GM23338 (cell line): Measurements from ENCODE around the gene REEP6. TPM values are rescaled to one million over a fixed set of nuclear protein-coding genes. Genes with fewer than 3 reads are reported as not detected.

Experiments
- ATAC-seq: fragments of 200-7000 bp; cut with Tn5 transposase; 3 replicates; pipeline ENCODE4 v1.9.1; 2020
- DNase-seq: peaks from one replicate; pipeline ENCODE4 v3.0.0-alpha.2; 2015; ENCODE audit warnings: low spot score
- H2AFZ ChIP-seq: fragments of 200-600 bp; sonication (generic); 2 replicates; pipeline ENCODE4 v1.8.0; 2016; ENCODE audit warnings: antibody characterized with exemption, mild to moderate bottlenecking, moderate library complexity
- H3F3A ChIP-seq: fragments of 200-600 bp; sonication (generic); replicated peaks from 2 replicates; pipeline ENCODE4 v1.8.0; 2017; ENCODE audit warnings: antibody characterized with exemption, mixed run types, low read depth
- H3K27ac ChIP-seq: fragments of 200-600 bp; sonication (generic); 2 replicates; pipeline ENCODE4 v1.6.1; 2016; ENCODE audit warnings: low read depth
- H3K27me3 ChIP-seq: fragments of 200-600 bp; sonication (generic); 2 replicates; pipeline ENCODE4 v1.8.0; 2016; ENCODE audit warnings: mild to moderate bottlenecking, mixed run types, moderate library complexity; ENCODE audit not compliant: insufficient read depth
- H3K36me3 ChIP-seq: fragments of 200-600 bp; sonication (generic); 2 replicates; pipeline ENCODE4 v1.8.0; 2016; ENCODE audit warnings: mild to moderate bottlenecking; ENCODE audit not compliant: insufficient read depth
- H3K4me1 ChIP-seq: fragments of 200-600 bp; sonication (generic); 2 replicates; pipeline ENCODE4 v1.8.0; 2016; ENCODE audit warnings: mild to moderate bottlenecking, moderate library complexity; ENCODE audit not compliant: insufficient read depth
- H3K4me2 ChIP-seq: fragments of 200-600 bp; sonication (generic); 2 replicates; pipeline ENCODE4 v1.7.1; 2017; ENCODE audit warnings: mixed run types
- H3K4me3 ChIP-seq: fragments of 200-600 bp; sonication (generic); 2 replicates; pipeline ENCODE4 v1.6.1; 2016; ENCODE audit warnings: mixed run types
- H3K79me2 ChIP-seq: fragments of 200-600 bp; sonication (generic); replicated peaks from 2 replicates; pipeline ENCODE4 v1.8.0; 2017; ENCODE audit warnings: mild to moderate bottlenecking; ENCODE audit not compliant: insufficient read depth
- H3K9me2 ChIP-seq: fragments of 200-600 bp; sonication (generic); 2 replicates; pipeline ENCODE4 v1.8.0; 2017; ENCODE audit not compliant: insufficient read depth
- H4K20me1 ChIP-seq: fragments of 200-600 bp; sonication (generic); replicated peaks from 2 replicates; pipeline ENCODE4 v1.8.0; 2017; ENCODE audit warnings: mild to moderate bottlenecking; ENCODE audit not compliant: insufficient read depth
- H3K27ac Mint-ChIP-seq: 2 replicates; pipeline ENCODE4 v1.8.0; 2020; ENCODE audit warnings: inconsistent platforms, mild to moderate bottlenecking, moderate library complexity, mixed read lengths
- H3K27me3 Mint-ChIP-seq: 3 replicates; pipeline ENCODE4 v1.8.0; 2022; ENCODE audit warnings: low read depth, mild to moderate bottlenecking, moderate library complexity, mixed read lengths, inconsistent platforms; ENCODE audit not compliant: insufficient read depth, poor library complexity
- H3K36me3 Mint-ChIP-seq: 3 replicates; pipeline ENCODE4 v1.8.0; 2021; ENCODE audit warnings: low read depth, mild to moderate bottlenecking, inconsistent platforms, moderate library complexity, mixed read lengths
- H3K4me1 Mint-ChIP-seq: 3 replicates; pipeline ENCODE4 v1.8.0; 2020; ENCODE audit warnings: mild to moderate bottlenecking, inconsistent platforms, mixed read lengths
- H3K4me3 Mint-ChIP-seq: 3 replicates; pipeline ENCODE4 v1.8.0; 2021; ENCODE audit warnings: moderate library complexity, mild to moderate bottlenecking, inconsistent platforms, mixed read lengths
- H3K9me3 Mint-ChIP-seq: 3 replicates; pipeline ENCODE4 v1.8.0; 2020; ENCODE audit warnings: moderate library complexity, mild to moderate bottlenecking, inconsistent platforms, mixed read lengths
- CREB1 ChIP-seq: fragments of 250-450 bp; sonication (Bioruptor Pico); IDR thresholded peaks from 2 replicates; pipeline ENCODE4 v1.5.0; 2020; ENCODE audit warnings: low read depth, mild to moderate bottlenecking, moderate library complexity
- CTCF ChIP-seq, 2 experiments: fragments of 200-600 bp in 1 of 2; sonication (generic) in 1 of 2; conservative IDR thresholded peaks; 2 replicates each; pipeline versions ENCODE4 v1.5.1 to v1.6.1; 2016 to 2017; ENCODE audit warnings: antibody characterized with exemption in 2 of 2, low read depth in 2 of 2, mild to moderate bottlenecking in 2 of 2, moderate library complexity in 1 of 2
- ETS1 ChIP-seq: IDR thresholded peaks from 2 replicates; pipeline ENCODE4 v1.6.1; 2016; ENCODE audit warnings: antibody characterized with exemption
- EZH2 ChIP-seq: fragments of 200-600 bp; sonication (generic); IDR thresholded peaks from one replicate; pipeline ENCODE4 v1.8.0; 2017; ENCODE audit warnings: antibody characterized with exemption, mild to moderate bottlenecking, low read depth; ENCODE audit not compliant: unreplicated experiment
- EZH2phosphoT487 ChIP-seq: fragments of 200-600 bp; sonication (generic); IDR thresholded peaks from one replicate; pipeline ENCODE4 v1.8.1; 2018; ENCODE audit warnings: antibody characterized with exemption; ENCODE audit not compliant: unreplicated experiment
- POLR2AphosphoS5 ChIP-seq: IDR thresholded peaks from 2 replicates; pipeline ENCODE4 v1.6.1; 2016; ENCODE audit warnings: antibody characterized with exemption, low read depth
- STAT1 ChIP-seq: IDR thresholded peaks from one replicate; pipeline ENCODE4 v1.6.1; 2016; ENCODE audit warnings: antibody characterized with exemption; ENCODE audit not compliant: unreplicated experiment
- ZNF331 ChIP-seq: fragments of 250-450 bp; sonication (Bioruptor Pico); IDR thresholded peaks from 2 replicates; pipeline ENCODE4 v1.5.0; 2020; ENCODE audit warnings: low read depth, mild to moderate bottlenecking, moderate library complexity
- polyA plus RNA-seq: library from polyadenylated mRNA; unstranded; fragments of >200 nt; fragmentation: Nextera tagmentation; extraction: Ambion mirVana; gene quantifications from 2 replicates; pipeline ENCODE4 v1.2.1, GENCODE V29; 2016
- total RNA-seq: library from RNA; depleted of rRNA; stranded (reverse); fragments of >200 nt; shearing (Covaris generic); gene quantifications from 2 replicates; pipeline ENCODE4 v1.2.3, GENCODE V29; 2014
- TF ChIP-seq, protein P1 (sequence below): fragments of 250-450 bp; sonication (Bioruptor Pico); IDR thresholded peaks from 2 replicates; pipeline ENCODE4 v1.5.0; 2020; ENCODE audit warnings: mild to moderate bottlenecking, moderate library complexity

REEP6 gene
- total and polyA plus RNA-seq, 2 experiments from 2014 or later, result 15.2 to 20.0 TPM

- TF ChIP-seq, protein P1, sequence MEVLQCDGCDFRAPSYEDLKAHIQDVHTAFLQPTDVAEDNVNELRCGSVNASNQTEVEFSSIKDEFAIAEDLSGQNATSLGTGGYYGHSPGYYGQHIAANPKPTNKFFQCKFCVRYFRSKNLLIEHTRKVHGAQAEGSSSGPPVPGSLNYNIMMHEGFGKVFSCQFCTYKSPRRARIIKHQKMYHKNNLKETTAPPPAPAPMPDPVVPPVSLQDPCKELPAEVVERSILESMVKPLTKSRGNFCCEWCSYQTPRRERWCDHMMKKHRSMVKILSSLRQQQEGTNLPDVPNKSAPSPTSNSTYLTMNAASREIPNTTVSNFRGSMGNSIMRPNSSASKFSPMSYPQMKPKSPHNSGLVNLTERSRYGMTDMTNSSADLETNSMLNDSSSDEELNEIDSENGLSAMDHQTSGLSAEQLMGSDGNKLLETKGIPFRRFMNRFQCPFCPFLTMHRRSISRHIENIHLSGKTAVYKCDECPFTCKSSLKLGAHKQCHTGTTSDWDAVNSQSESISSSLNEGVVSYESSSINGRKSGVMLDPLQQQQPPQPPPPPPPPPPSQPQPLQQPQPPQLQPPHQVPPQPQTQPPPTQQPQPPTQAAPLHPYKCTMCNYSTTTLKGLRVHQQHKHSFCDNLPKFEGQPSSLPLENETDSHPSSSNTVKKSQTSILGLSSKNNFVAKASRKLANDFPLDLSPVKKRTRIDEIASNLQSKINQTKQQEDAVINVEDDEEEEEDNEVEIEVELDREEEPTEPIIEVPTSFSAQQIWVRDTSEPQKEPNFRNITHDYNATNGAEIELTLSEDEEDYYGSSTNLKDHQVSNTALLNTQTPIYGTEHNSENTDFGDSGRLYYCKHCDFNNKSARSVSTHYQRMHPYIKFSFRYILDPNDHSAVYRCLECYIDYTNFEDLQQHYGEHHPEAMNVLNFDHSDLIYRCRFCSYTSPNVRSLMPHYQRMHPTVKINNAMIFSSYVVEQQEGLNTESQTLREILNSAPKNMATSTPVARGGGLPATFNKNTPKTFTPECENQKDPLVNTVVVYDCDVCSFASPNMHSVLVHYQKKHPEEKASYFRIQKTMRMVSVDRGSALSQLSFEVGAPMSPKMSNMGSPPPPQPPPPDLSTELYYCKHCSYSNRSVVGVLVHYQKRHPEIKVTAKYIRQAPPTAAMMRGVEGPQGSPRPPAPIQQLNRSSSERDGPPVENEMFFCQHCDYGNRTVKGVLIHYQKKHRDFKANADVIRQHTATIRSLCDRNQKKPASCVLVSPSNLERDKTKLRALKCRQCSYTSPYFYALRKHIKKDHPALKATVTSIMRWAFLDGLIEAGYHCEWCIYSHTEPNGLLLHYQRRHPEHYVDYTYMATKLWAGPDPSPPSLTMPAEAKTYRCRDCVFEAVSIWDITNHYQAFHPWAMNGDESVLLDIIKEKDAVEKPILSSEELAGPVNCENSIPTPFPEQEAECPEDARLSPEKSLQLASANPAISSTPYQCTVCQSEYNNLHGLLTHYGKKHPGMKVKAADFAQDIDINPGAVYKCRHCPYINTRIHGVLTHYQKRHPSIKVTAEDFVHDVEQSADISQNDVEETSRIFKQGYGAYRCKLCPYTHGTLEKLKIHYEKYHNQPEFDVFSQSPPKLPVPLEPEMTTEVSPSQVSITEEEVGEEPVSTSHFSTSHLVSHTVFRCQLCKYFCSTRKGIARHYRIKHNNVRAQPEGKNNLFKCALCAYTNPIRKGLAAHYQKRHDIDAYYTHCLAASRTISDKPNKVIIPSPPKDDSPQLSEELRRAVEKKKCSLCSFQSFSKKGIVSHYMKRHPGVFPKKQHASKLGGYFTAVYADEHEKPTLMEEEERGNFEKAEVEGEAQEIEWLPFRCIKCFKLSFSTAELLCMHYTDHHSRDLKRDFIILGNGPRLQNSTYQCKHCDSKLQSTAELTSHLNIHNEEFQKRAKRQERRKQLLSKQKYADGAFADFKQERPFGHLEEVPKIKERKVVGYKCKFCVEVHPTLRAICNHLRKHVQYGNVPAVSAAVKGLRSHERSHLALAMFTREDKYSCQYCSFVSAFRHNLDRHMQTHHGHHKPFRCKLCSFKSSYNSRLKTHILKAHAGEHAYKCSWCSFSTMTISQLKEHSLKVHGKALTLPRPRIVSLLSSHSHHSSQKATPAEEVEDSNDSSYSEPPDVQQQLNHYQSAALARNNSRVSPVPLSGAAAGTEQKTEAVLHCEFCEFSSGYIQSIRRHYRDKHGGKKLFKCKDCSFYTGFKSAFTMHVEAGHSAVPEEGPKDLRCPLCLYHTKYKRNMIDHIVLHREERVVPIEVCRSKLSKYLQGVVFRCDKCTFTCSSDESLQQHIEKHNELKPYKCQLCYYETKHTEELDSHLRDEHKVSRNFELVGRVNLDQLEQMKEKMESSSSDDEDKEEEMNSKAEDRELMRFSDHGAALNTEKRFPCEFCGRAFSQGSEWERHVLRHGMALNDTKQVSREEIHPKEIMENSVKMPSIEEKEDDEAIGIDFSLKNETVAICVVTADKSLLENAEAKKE (CRISPR knock-in tag), result no peak
- TF ChIP-seq EZH2phosphoT487, result no peak
- no peak for TF ChIP-seq ZNF331 (CRISPR knock-in tag)
- TF ChIP-seq STAT1, result no peak
- no peak for TF ChIP-seq CREB1
- no peak for TF ChIP-seq ETS1
Measured at GRCh38 chr19:1459479-1459878, 31.5 kb upstream of the REEP6 start (continued).

GRCh38 chr19:1460033-1460995 is 30.7 kb upstream of the REEP6 start:
- ATAC-seq, result no peak
- H3K27ac ChIP-seq, result no peak overlapping the region
- Mint-ChIP-seq H3K27me3 (peaks cover 37% of the 10 kb centered on the region), H3K9me3 (no peaks in the 10 kb centered on the region), H3K4me3 (no peak overlapping the region), H3K27ac (no peak overlapping the region), H3K4me1 (peaks cover 6% of the 10 kb centered on the region; the same call in 2 of the 3 replicates), H3K36me3 (peaks cover 7% of the 10 kb centered on the region; the same call in 2 of the 3 replicates)
- no peak overlapping the region for H3K4me3 ChIP-seq
- no peaks in the 10 kb centered on the region for H3K4me1 ChIP-seq
- no peak overlapping the region for H3K4me2 ChIP-seq
- no peaks in the 10 kb centered on the region for H3K79me2 ChIP-seq
- H3K36me3 ChIP-seq, result no peaks in the 10 kb centered on the region
- H3K9me2 ChIP-seq, result no peaks in the 10 kb centered on the region
- DNase-seq, result no peak
- H2AFZ ChIP-seq, result no peak overlapping the region
- peaks cover 4% of the 10 kb centered on the region; the same call in 1 of the 2 replicates for H4K20me1 ChIP-seq
- H3F3A ChIP-seq, result peaks cover 7% of the 10 kb centered on the region; the same call in 1 of the 2 replicates
- peaks cover 18% of the 10 kb centered on the region for H3K27me3 ChIP-seq
- TF ChIP-seq EZH2phosphoT487, result no peak
- TF ChIP-seq EZH2, result no peak
- TF ChIP-seq POLR2AphosphoS5, result no peak
- TF ChIP-seq ETS1, result no peak
- no peak for TF ChIP-seq CTCF (conservative IDR thresholded peaks at IDR 0.05; ENCODE audit: low read depth in 2 of 2)
